ENCODE results near the gene ISM1.

DNA sequence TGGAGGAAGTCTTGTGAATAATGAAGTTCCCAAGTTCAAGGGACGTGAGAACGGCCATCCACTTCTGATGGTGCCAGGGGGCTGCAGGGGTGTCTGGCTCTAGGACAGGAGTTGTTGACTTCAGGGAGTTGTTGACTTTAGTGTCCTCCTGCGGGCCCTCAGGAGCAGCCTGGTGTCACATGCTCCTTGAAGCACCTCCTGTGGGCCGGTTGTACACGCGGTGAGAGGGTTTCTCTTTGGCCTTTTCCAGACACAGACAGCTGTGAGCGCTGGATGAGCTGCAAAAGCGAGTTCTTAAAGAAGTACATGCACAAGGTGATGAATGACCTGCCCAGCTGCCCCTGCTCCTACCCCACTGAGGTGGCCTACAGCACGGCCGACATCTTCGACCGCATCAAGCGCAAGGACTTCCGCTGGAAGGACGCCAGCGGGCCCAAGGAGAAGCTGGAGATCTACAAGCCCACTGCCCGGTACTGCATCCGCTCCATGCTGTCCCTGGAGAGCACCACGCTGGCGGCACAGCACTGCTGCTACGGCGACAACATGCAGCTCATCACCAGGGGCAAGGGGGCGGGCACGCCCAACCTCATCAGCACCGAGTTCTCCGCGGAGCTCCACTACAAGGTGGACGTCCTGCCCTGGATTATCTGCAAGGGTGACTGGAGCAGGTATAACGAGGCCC, 77.8 kb downstream of the ISM1 start:
- TF ChIP-seq, protein P1, sequence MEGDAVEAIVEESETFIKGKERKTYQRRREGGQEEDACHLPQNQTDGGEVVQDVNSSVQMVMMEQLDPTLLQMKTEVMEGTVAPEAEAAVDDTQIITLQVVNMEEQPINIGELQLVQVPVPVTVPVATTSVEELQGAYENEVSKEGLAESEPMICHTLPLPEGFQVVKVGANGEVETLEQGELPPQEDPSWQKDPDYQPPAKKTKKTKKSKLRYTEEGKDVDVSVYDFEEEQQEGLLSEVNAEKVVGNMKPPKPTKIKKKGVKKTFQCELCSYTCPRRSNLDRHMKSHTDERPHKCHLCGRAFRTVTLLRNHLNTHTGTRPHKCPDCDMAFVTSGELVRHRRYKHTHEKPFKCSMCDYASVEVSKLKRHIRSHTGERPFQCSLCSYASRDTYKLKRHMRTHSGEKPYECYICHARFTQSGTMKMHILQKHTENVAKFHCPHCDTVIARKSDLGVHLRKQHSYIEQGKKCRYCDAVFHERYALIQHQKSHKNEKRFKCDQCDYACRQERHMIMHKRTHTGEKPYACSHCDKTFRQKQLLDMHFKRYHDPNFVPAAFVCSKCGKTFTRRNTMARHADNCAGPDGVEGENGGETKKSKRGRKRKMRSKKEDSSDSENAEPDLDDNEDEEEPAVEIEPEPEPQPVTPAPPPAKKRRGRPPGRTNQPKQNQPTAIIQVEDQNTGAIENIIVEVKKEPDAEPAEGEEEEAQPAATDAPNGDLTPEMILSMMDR (IDR thresholded peaks at IDR 0.05; ENCODE audit: borderline replicate concordance, extremely low read depth, low read length, poor library complexity, severe bottlenecking), result no peak
- TF ChIP-seq EZH2 (IDR thresholded peaks at IDR 0.05; ENCODE audit: borderline replicate concordance, low read depth, low read length, severe bottlenecking), result no peak
